Stimulated activated CD8-positive, alpha-beta memory T cell treated with anti-CD3 and anti-CD28 coated beads, Interleukin-12 subunit alpha, Interleukin-12 subunit beta, amount 100 ng/mL, for 24 hours (primary cell): Measurements from ENCODE around the gene RALBP1.

ENCODE experiments used
- DNase-seq: peaks from one replicate; pipeline ENCODE4 v3.0.0-alpha.2; 2020; ENCODE audit errors: extremely low read depth

Gene RALBP1

DNA sequence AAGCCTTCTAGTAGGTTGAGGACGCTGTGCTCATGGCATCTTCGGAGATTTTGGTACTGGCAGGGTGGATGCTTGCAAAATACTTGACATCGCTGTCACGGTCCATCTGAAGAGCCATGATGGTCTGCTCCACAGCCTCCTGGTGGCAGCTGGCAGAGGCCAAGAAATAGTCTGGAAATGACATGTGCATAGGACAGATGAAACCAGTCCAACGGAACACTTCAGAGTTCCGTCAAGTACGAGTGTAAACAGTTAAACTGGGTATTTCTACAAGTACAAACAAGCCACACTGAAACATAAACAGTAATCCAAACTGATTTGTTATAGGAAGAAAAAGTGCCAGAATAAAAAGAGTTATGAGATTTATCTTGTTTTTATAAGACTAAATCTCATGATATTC lies 72.5 kb downstream of the RALBP1 start:
- no peak for DNase-seq

GRCh38 chr18:9549405-9549804 lies 74.1 kb downstream of the RALBP1 start:
- no peak for DNase-seq

- no peak for DNase-seq
Observed at GRCh38 chr18:9550429-9550828, 75.1 kb downstream of the RALBP1 start.

DNA sequence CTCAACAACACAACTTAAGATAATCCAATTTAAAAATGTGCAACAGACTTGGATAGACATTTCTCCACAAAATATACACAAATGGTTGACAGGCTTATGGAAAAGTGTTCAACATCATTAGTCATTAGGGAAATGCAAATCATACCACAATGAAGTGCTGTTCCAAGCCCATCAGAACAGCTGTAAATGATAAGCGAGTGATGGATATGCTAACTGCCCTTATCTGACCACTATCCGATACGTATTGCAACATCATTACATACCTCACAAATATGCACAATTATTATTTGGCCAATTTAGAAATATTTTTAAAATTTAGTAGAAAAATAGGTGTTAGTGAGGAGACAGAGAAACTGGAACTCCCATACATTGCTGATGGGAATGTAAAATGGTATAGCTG lies 76.9 kb downstream of the RALBP1 start:
- DNase-seq, result no peak

GRCh38 chr18:9552616-9553015 lies 77.3 kb downstream of the RALBP1 start:
- DNase-seq, result no peak

- DNase-seq, result no peak
Observed at GRCh38 chr18:9557250-9557943, 82.1 kb downstream of the RALBP1 start.

DNA sequence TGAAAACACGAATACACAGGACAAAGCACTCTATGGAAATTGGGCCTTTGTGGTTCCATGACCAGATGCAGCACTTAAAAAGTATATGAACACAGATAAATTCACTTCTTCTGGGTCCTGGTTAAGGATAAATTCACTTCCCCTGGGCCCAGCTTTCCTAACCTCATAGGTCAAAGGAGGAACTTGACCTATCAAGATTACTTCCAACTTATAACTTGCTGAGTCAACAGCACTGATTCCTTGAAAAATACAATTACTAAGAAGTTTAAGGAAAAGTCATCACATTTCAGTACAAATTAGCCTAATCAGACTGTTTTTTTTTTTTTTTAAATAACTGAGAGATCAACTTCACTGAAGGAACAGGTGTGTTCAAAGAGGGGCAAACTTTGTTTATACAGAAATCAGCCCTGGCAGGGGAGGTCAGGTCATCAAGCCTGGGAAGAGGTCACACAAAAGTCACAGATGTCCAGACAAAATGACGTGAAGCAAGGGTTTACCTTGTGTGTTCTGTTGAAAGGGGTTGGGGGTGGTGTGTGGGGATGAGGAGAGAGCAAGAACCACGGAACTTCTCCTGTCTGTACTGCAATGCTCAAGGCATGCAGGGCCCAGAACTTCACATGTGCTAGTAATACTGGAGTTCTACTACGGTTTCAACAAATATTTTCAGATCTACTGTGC lies 83.2 kb downstream of the RALBP1 start:
- DNase-seq, result no peak

GRCh38 chr18:9559253-9559652 lies 83.9 kb downstream of the RALBP1 start:
- DNase-seq, result no peak

DNA sequence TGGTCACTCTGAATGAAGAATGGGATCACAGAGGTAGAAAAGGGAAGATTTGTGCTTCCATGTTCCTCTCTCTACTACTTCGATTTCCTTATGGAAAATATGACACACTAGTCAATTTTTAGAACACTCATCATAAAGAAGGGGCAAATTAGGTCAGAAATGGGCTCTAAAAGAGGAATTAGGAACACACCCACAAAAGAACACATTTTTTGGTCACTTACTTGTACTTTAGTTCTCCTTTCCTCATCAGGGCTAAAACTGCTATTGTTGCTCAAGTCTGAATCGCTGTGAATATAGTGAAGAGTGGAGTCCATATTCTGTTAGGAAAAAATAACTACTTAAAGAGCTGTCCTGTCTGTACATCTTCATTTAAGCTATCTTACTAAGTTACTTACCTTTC lies 86.4 kb downstream of the RALBP1 start:
- no peak for DNase-seq

- DNase-seq, result no peak
Observed at GRCh38 chr18:9562584-9562983, 87.3 kb downstream of the RALBP1 start.

DNA sequence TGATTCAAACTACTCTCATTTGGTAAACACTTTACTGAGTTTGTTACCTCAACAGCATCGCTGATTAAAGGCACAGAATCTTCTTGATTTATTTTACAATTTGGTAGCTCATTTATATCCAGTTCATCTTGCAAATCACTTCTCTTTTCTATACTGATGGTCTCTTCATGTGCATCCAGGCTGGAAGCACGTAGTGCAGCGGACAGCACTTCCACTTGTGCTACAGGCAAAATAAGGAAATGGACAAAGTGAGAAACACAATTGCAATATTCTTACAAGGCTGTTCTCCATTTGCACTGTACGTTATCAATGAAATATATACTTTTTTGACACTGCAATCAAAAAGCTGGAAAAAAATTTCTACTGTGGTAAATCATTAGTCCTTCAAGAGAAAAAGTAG lies 88.0 kb downstream of the RALBP1 start:
- DNase-seq, result no peak

GRCh38 chr18:9565407-9565806 lies 90.1 kb downstream of the RALBP1 start:
- no peak for DNase-seq

- no peak for DNase-seq
Observed at GRCh38 chr18:9568186-9568585, 92.9 kb downstream of the RALBP1 start.

GRCh38 chr18:9569178-9569577 lies 93.9 kb downstream of the RALBP1 start:
- DNase-seq, result no peak

DNA sequence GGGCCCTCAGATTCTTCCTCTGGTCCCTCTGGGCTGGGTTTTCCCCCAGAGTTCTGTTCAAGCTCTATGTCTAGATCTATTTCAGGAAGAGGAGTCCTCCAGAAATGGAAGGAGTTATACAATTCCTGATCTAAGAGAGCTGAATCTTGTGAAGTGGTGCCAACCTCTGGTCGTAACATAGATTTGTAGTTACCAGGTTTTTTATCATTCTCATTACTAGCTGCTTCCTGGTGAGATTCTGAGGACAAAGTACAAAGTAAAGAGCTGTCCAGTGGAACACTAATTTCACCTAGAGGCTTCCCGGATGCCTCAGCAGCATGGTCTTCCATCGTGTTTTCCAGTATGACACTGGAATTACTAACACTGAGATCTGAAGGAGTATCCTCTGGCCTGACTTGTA lies 94.9 kb downstream of the RALBP1 start:
- no peak for DNase-seq

GRCh38 chr18:9571546-9571945 lies 96.2 kb downstream of the RALBP1 start:
- DNase-seq, result no peak

DNA sequence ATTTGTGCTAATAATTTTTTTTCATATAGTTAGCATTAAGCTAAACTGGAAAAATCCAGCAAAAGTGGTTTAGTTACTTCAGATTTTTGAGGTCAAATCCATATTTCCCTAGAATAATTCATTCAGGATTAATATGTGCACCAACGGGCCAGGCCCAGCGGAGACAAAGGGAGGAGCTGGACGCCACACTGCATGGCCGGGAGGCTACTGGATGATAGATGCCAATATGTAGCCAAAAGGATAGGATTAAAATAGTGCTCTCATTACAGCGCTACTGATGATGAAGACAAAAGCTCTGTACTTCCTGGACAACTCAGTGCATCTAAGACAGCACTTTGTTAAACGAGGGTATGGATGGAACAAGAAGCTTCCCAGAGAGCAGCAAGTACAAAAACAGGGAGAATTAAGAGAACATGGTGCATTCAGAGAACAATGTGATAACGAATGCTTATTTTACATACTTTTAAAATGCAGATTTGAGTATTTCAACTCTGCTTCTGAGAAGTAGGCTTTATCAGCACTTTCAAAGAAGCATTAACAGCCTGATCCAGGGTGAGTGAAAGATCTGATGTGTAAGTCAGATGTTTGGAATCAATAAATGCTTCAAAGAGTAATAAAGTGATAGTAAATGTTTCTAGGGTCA lies 99.3 kb downstream of the RALBP1 start:
- DNase-seq, result no peak

- DNase-seq, result no peak
Observed at GRCh38 chr18:9575558-9575957, 100.2 kb downstream of the RALBP1 start.

DNA sequence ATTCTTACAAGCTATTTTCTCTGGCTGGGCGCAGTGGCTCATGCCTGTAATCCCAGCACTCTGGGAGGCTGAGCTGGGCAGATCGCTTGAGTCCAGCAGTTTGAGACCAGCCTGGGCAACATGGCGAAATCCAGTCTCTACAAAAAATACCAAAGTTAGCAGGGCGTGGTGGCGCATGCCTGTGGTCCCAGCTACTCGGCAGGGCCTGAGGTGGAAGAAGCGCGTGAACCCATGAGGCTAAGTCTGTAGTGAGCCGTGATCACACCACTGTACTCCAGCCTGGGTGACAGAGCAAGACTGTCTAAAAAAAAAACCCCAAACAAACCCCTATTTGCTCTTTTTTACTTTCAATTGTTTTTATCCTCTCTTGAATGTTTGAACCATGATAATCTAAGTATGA lies 102.0 kb downstream of the RALBP1 start:
- DNase-seq, result no peak

- no peak for DNase-seq
Observed at GRCh38 chr18:9578306-9578705, 103.0 kb downstream of the RALBP1 start.

- DNase-seq, result no peak
Observed at GRCh38 chr18:9581667-9582066, 106.4 kb downstream of the RALBP1 start.

DNA sequence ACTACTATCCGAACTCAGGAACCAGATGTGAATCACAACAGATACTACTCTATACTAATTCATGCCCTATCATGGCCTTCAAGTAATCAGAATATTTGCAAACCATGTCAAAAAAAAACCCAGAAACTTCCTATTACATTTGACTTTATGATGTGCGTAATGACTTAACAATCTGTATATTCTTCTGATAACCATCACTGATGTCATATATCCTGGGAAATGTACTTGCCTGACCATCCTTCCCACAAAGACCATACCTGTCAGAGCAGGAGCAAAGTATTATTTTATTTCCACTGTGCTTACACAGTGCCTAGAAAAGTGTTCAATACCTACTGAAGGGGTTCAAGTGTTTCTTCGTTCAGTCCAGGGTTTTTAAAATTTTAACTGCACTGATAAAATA lies 111.5 kb downstream of the RALBP1 start:
- DNase-seq, result no peak
